Large intestine (tissue), 3 donors: ENCODE measurements around the gene CIPC. TPM values are rescaled to one million over a fixed set of nuclear protein-coding genes. Genes with fewer than 3 reads are reported as not detected.

Experiments
- DNase-seq, 2 donors: peaks; one replicate each; pipeline versions ENCODE4 v3.0.0 to v3.0.0-alpha.2; 2013
- H3K27ac ChIP-seq: one replicate; pipeline ENCODE4 v1.5.1; 2013; ENCODE audit warnings: low read length
- H3K27me3 ChIP-seq: 2 replicates; pipeline ENCODE4 v1.6.1; 2013; ENCODE audit warnings: low read length; ENCODE audit not compliant: control insufficient read depth, insufficient read depth
- H3K36me3 ChIP-seq: 2 replicates; pipeline ENCODE4 v1.6.1; 2013; ENCODE audit warnings: low read length; ENCODE audit not compliant: control insufficient read depth, insufficient read depth
- H3K4me1 ChIP-seq: one replicate; pipeline ENCODE4 v1.6.1; 2013; ENCODE audit warnings: low read length; ENCODE audit not compliant: control insufficient read depth, insufficient read depth
- H3K4me3 ChIP-seq: one replicate; pipeline ENCODE4 v1.5.1; 2013; ENCODE audit warnings: low read length
- H3K9me3 ChIP-seq: one replicate; pipeline ENCODE4 v1.6.1; 2013; ENCODE audit warnings: mild to moderate bottlenecking, low read depth, low read length, moderate library complexity; ENCODE audit not compliant: control insufficient read depth
- WGBS: methylation state at CpG from one replicate; pipeline ENCODE4 v1.1.5; 2013; ENCODE audit warnings: low lambda C conversion rate; ENCODE audit not compliant: insufficient coverage; 5-methylcytosine and 5-hydroxymethylcytosine counted together
- polyA plus RNA-seq: library from polyadenylated mRNA; unstranded; fragments of 120-200 nt; gene quantifications from one replicate; pipeline ENCODE4 v1.2.1, GENCODE V29; 2013

CIPC gene
- polyA plus RNA-seq, 1 donor: 22.0 TPM

DNA sequence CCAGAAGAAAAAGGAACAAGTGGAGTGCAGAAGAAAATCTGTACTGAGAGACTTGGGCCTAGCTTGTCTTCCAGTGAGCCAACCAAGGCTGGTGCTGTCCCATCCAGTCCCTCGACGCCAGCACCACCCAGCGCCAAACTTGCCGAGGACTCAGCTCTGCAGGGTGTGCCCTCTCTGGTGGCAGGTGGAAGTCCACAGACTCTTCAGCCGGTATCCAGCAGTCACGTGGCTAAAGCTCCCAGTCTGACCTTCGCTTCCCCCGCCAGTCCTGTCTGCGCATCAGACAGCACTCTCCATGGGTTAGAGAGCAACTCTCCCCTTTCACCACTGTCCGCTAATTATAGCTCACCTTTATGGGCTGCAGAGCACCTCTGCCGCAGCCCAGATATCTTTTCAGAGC lies 15.6 kb downstream of the CIPC start:
- Histone ChIP-seq H3K27me3 (no peaks in the 10 kb centered on the region), H3K27ac (peak overlapping the region; percentile 34), H3K36me3 (peaks cover 56% of the 10 kb centered on the region), H3K4me1 (peaks cover 5% of the 10 kb centered on the region), H3K9me3 (no peaks in the 10 kb centered on the region), H3K4me3 (no peak overlapping the region)
- peak; percentile 51 to 65 for DNase-seq
- WGBS: no CpG with 5 or more reads among the region's 11 CpGs

DNA sequence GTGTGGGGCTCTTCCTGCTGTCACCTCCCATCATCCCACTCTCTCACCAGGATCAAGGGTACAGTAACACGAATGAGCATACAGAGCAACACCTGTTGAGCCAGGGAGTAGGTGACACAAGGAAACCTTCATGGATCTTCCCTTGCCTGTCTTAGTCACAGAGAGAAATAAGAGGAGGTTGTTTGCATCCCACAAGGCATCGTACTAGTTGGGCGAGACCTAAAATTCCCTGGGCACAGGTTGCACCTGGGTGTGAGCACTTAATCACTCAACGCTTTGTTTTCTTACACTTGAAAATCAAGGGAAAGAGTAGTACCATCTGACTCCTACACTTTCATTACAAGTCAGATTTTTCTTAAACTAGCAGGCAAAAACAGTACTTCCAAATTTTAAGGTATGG lies 16.6 kb downstream of the CIPC start:
- Histone ChIP-seq H3K4me1 (peaks cover 5% of the 10 kb centered on the region), H3K4me3 (no peak overlapping the region), H3K27ac (no peak overlapping the region), H3K9me3 (no peaks in the 10 kb centered on the region), H3K27me3 (no peaks in the 10 kb centered on the region), H3K36me3 (peaks cover 53% of the 10 kb centered on the region)
- WGBS: 80% methylated on average over 1 of the region's 4 CpGs
- no peak for DNase-seq

DNA sequence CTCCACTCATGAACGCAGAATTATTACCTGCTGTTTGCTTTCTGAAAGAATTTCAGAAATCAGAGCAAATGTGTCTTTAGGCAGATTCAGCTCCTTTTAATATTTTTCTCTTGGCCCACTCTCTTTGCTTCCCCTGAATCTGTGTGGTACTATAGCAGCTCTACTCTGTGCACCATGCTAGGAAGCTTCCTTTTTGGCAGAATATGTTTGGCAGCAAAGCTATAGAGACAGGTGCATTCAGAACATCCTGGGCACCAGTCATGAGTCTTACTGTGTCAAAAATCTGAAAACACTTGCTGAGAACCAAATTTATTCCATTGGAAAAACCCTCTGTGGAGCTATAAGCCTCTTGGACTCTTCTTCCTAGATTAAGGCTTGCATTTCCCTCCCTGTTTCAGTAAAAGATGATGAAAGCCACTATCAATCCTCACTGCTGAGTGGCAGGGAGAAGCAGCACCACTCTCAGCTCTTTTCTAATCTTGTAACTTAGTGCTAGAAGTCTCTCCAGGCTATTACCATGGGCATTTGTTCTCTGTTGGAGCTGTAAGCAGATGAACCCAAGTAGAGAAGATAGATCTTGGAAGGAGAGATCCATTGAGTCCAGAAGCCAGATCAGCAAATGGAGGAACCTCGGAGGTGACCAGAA lies 18.2 kb downstream of the CIPC start:
- Histone ChIP-seq H3K27me3 (no peaks in the 10 kb centered on the region), H3K36me3 (peaks cover 44% of the 10 kb centered on the region), H3K4me1 (peaks cover 8% of the 10 kb centered on the region), H3K9me3 (no peaks in the 10 kb centered on the region), H3K4me3 (no peak overlapping the region), H3K27ac (no peak overlapping the region)
- DNase-seq: no peak
- WGBS: no CpG with 5 or more reads among the region's 2 CpGs

DNA sequence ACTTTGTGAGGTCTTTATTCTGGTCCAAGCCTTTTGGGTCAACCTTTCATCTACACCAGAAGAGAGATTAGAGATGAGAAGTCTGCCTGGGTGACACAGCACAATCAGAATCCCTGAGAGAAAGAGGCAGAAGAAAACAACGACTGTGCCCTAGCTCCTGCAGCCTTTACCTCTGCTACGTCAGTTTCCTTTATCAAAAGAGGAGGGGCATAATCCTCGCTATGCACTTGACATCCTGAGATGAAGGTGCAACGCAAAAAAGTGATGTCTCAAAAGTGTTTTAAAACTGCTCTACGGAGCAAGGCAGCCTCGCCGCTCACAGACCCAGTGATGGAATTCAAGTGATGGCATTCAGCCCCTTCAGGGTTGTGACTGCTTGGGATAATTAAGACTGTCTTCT lies 21.8 kb downstream of the CIPC start:
- no peak overlapping the region for H3K4me3 ChIP-seq
- no peak overlapping the region for H3K27ac ChIP-seq
- no peak for DNase-seq
- no CpG with 5 or more reads among the region's 7 CpGs for WGBS
- H3K9me3 ChIP-seq: no peaks in the 10 kb centered on the region
- H3K27me3 ChIP-seq: peaks cover 7% of the 10 kb centered on the region
- H3K36me3 ChIP-seq: peaks cover 20% of the 10 kb centered on the region
- peaks cover 28% of the 10 kb centered on the region for H3K4me1 ChIP-seq

DNA sequence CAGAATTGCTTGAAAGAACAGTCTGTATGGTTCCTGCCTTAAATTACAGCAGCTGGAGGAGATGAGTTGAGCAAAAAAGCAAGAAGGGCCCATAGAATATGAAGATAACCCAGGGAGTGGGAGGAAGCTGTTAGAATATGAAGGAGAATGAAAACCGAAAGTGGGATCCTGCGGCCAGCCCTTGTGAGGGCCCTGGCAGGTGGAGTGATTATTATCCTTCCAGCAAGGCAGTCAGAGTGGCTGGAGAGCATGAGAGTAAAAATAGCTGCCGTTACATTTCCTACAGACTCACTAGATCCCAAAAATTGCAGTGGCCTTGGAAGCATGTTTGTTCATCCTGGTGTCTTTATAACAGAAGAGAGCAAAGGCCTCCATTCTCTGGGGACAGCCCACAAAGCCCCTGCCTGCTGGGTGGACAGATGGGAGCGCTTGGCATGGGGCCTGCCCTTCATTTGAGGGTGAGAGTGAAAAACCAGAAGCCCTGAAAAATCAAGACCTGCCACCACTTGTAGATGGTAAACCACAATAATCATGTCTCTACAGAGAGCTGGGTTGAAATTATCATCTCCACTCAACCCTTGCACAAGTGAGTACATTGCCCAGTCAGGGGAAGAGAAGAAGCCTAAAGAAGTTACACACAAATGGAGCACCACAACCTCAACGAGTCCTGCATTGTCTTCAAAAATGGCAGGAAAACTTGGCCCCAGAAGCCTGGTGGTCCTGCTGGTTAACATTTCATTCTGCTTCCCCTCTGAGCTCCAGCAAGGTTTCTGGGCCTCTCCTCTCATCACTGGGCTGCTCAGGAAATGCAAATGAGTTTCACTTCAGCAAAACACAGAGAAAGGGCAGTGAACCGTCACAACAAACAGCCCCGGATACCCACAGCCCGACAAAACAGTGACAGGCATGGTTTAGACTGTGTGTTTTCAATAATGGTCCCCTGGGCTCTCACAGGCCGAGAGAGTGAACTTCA lies 23.0 kb downstream of the CIPC start:
- peak overlapping the region; percentile 50 for H3K27ac ChIP-seq
- H3K4me3 ChIP-seq: no peak overlapping the region
- WGBS: no CpG with 5 or more reads among the region's 9 CpGs
- H3K36me3 ChIP-seq: peaks cover 16% of the 10 kb centered on the region
- DNase-seq: peak in 1 of 2 donors; percentile 61
- no peaks in the 10 kb centered on the region for H3K9me3 ChIP-seq
- peaks cover 34% of the 10 kb centered on the region for H3K4me1 ChIP-seq
- H3K27me3 ChIP-seq: peaks cover 18% of the 10 kb centered on the region

DNA sequence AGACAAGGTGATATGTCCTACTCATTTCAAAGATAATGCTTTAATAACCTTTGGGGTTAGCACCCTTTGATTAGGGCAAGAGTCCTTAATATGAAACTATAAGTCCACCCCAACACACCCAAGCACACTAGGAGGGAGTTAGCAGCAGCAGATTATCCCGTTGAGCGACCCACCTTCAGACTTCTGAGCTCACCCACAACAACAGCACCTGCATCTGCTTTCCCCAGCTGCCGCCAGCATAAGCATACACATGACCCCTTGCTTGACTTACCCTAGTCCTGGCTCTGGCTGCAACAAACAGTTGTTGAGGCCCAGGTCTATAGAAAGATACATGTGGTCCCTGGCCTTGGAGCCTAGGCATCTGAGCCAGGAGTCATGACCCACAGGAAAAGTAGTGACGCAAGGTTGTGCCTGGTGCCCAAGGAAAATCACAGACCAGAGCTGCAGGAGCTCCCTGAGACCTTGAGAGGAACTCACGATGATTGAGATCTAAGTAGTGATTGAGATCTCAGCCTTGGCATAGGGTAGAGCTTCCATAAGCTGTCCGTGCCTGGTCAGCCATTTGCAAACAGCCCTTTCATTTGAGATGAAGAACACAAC lies 24.6 kb downstream of the CIPC start:
- peaks cover 33% of the 10 kb centered on the region for H3K27me3 ChIP-seq
- no peak for DNase-seq
- peaks cover 34% of the 10 kb centered on the region for H3K4me1 ChIP-seq
- no peak overlapping the region for H3K4me3 ChIP-seq
- peak overlapping the region; percentile 22 for H3K27ac ChIP-seq
- no peaks in the 10 kb centered on the region for H3K9me3 ChIP-seq
- WGBS: no CpG with 5 or more reads among the region's 6 CpGs
- peaks cover 9% of the 10 kb centered on the region for H3K36me3 ChIP-seq

DNA sequence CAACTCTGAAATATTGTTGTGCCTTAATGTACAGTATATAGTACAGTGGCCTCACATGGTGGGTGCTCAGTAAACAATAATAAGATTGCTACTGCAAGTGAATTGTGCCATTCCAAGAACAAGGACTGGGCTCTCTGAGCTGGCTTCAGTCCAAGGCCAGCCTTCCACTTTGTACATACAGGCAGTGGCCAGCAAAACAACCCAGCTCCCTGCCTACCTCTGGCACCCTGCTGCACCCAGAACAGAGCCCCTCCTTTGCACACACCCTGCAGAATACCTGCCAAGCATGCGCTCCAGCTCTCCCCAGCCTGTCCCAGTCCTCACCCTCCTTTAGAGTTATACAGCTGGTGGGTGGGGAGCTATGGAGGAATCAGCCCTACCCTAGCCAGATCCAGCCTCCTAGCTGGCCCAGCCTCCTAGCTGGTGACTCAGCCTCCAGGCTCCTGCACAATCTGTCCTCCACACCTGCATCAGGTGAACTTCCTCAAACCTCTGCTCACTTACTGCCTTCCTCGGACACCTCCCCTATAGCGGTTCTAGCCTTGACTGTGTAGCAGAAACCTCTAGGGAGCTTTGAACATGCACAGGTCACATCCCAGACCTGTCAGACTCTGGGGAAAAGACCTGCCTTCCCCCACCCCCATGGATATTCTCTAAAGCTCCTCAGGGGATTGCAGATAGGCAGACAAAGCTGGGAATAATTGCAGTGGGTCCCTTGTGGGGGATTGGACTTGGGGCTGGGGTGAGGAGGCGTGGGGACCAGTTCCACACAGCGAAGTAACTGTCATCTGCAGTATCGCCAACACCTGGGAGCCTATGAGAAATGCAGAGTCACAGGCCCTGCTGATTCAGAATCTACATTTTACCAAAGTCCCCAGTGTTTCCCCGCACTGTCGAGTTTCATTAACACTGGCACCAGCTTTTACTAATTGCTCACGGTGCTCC lies 25.6 kb downstream of the CIPC start:
- no CpG with 5 or more reads among the region's 9 CpGs for WGBS
- DNase-seq: peak; percentile 86 to 92
- Histone ChIP-seq H3K4me1 (peaks cover 34% of the 10 kb centered on the region), H3K36me3 (peaks cover 6% of the 10 kb centered on the region), H3K9me3 (no peaks in the 10 kb centered on the region), H3K27ac (peak overlapping the region; percentile 22), H3K27me3 (peaks cover 41% of the 10 kb centered on the region), H3K4me3 (no peak overlapping the region)

DNA sequence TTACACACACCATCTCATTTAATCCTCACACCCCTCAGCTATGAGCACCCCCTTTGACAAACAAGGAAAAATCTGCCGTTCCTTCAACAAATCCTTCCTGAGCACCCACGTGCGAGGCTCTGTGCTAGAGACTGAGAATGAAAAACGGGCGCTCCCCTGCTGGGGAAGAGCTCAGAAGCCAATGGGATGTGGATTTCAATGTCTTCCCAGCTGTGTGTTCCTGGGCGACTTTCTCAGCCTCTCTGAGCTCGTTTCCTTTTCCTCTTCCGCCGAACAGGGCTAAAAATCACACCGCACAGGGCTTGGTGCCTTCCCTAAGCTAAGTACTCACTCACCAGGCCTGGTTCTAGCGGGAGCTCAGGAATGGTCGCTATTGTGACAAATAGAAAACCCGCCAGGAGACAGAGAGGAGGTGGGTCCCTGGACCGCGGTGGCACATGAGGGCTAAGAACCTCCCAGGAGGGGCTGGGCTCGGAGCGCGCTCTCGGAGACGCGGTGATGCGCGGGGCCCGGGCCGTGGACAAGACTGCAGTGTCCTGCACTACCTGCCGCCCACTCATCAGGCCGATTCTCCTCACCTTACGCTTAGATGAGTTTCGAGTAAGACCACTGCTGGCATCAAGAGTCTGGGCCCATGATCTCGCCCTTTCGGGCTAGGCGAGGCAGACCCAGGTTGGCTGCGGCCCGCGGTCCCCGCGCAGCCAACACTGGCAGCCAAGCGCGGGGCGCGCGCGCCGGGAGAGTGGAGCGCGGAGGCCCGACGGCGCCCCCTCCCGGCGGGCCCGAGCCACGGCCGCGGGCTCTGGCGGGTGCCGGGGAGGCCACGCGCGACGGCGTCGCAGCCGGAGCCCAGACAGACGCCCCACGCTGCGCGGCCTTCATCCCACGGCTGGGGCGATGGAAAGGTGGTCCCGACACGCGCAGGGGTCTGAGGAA lies 26.6 kb downstream of the CIPC start:
- peak; percentile 43 to 63 for DNase-seq
- Histone ChIP-seq H3K27ac (no peak overlapping the region), H3K9me3 (no peaks in the 10 kb centered on the region), H3K36me3 (peaks cover 3% of the 10 kb centered on the region), H3K4me1 (peaks cover 34% of the 10 kb centered on the region), H3K27me3 (peaks cover 47% of the 10 kb centered on the region), H3K4me3 (peak overlapping the region; percentile 37)
- no CpG with 5 or more reads among the region's 73 CpGs for WGBS

DNA sequence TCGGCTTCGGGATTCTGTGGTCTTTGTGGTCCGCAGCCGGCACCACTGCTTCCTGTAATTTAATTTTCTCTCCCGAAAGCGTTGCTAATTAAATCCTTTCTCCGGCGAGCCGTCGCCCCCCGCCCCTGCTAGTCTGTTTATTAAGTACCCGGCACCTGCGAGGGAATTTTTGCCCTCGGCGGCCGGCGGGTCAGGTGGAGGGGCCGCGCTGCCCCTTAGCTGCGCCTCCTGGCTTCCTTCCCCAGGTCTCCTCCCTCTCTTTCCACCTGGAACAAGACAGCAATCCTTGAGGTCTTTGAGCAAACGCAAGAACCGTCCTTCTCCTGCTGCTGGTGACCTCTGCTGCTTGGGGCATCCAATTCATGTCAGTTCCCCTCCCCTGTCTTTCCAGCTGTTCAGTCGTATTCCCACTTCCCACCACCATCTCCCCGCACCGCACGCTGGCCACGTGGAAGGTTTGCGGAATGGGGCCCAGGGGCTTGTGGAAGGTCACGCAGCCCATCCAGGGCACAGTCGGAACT lies 27.3 kb downstream of the CIPC start:
- DNase-seq: peak in 1 of 2 donors; percentile 17
- peaks cover 49% of the 10 kb centered on the region for H3K27me3 ChIP-seq
- peak overlapping the region; percentile 19 for H3K4me3 ChIP-seq
- no peaks in the 10 kb centered on the region for H3K36me3 ChIP-seq
- H3K4me1 ChIP-seq: peaks cover 34% of the 10 kb centered on the region
- H3K9me3 ChIP-seq: no peaks in the 10 kb centered on the region
- no CpG with 5 or more reads among the region's 30 CpGs for WGBS
- no peak overlapping the region for H3K27ac ChIP-seq
